K562 (cell line): Measurements from ENCODE around the gene NUCKS1. TPM values are rescaled to one million over a fixed set of nuclear protein-coding genes. Genes with fewer than 3 reads are reported as not detected.
A peak's percentile ranks its signal among the peaks of the same experiment; 100 is the strongest.

ENCODE experiments used
- BHLHE40 ChIP-seq: IDR thresholded peaks from 2 replicates; pipeline ENCODE4 v1.6.1; 2011; ENCODE audit warnings: low read length, improper control_type of control experiment
- CAMTA2 ChIP-seq: fragments of 250-450 bp; sonication (Bioruptor Pico); conservative IDR thresholded peaks from 2 replicates; pipeline ENCODE4 v1.5.1; 2022
- CBX3 ChIP-seq, 2 experiments: IDR thresholded peaks; 1 replicate in 1 of 2; 2 replicates in 1 of 2; pipeline ENCODE4 v1.6.1; 2012; ENCODE audit warnings: inconsistent platforms in 2 of 2, low read length in 2 of 2, borderline replicate concordance in 1 of 2, control low read depth in 1 of 2
- CCAR2 ChIP-seq: fragments of 200-400 bp; formaldehyde crosslinking; IDR thresholded peaks from 2 replicates; pipeline ENCODE4 v1.6.1; 2017; ENCODE audit warnings: mild to moderate bottlenecking, low read depth, low read length
- CREB5 ChIP-seq: fragments of 250-450 bp; sonication (Bioruptor Pico); IDR thresholded peaks from 2 replicates; pipeline ENCODE4 v1.5.0; 2020; ENCODE audit warnings: mild to moderate bottlenecking
- CREBBP ChIP-seq: IDR thresholded peaks from one replicate; pipeline ENCODE4 v1.6.1; 2012; ENCODE audit warnings: low read depth, mild to moderate bottlenecking, control low read depth, inconsistent platforms, low read length
- ETV1 ChIP-seq: fragments of 450-650 bp; conservative IDR thresholded peaks from 2 replicates; pipeline ENCODE4 v1.6.1; 2016; ENCODE audit warnings: missing genetic modification characterization, control low read depth, low read depth, missing compliant biosample characterization
- HDAC1 ChIP-seq, 2 experiments: fragments of 450-650 bp; IDR thresholded peaks; 2 replicates each; pipeline ENCODE4 v1.6.1; 2016 to 2017; ENCODE audit warnings: inconsistent platforms in 1 of 2, mild to moderate bottlenecking in 1 of 2, moderate library complexity in 1 of 2
- HNRNPH1 ChIP-seq: fragments of 200-400 bp; formaldehyde crosslinking; optimal IDR thresholded peaks from 2 replicates; pipeline ENCODE3; 2017; ENCODE audit warnings: low read depth, mild to moderate bottlenecking, low read length, moderate library complexity
- HOXB6 ChIP-seq: fragments of 250-450 bp; sonication (Bioruptor Pico); IDR thresholded peaks from 2 replicates; pipeline ENCODE4 v1.5.1; 2022; ENCODE audit warnings: mild to moderate bottlenecking, borderline replicate concordance
- KLF10 ChIP-seq: fragments of 250-450 bp; sonication (Bioruptor Pico); IDR thresholded peaks from 2 replicates; pipeline ENCODE4 v1.6.1; 2021; ENCODE audit warnings: matching md5 sums
- MCM3 ChIP-seq: fragments of 450-650 bp; IDR thresholded peaks from 2 replicates; pipeline ENCODE4 v1.6.1; 2016
- MYNN ChIP-seq, 2 experiments: sonication (generic); formaldehyde crosslinking in 1 of 2; IDR thresholded peaks; 2 replicates each; pipeline versions ENCODE4 v1.5.0 to v1.6.1; 2016 to 2020; ENCODE audit warnings: antibody characterized with exemption in 1 of 2, missing genetic modification reagents in 1 of 2
- NCOR1 ChIP-seq: fragments of 450-650 bp; IDR thresholded peaks from 2 replicates; pipeline ENCODE4 v1.6.1; 2016; ENCODE audit warnings: mild to moderate bottlenecking, moderate library complexity
- PHF8 ChIP-seq: fragments of 200-600 bp; sonication (generic); IDR thresholded peaks from 2 replicates; pipeline ENCODE4 v1.6.1; 2012; ENCODE audit warnings: mixed run types, mild to moderate bottlenecking, inconsistent platforms, low read length, moderate library complexity, borderline replicate concordance
- TRIM24 ChIP-seq, 2 experiments: fragments of 450-650 bp; IDR thresholded peaks; 2 replicates each; pipeline ENCODE4 v1.6.1; 2016
- XRCC3 ChIP-seq: fragments of 450-650 bp; IDR thresholded peaks from 2 replicates; pipeline ENCODE4 v1.6.1; 2017; ENCODE audit warnings: mild to moderate bottlenecking, moderate library complexity
- ZFP1 ChIP-seq: fragments of 450-650 bp; formaldehyde crosslinking; IDR thresholded peaks from 2 replicates; pipeline ENCODE4 v1.4.0; 2020; ENCODE audit warnings: mild to moderate bottlenecking, mixed read lengths
- ZNF140 ChIP-seq: fragments of 250-450 bp; sonication (Bioruptor Pico); IDR thresholded peaks from 2 replicates; pipeline ENCODE4 v1.8.0; 2021; ENCODE audit warnings: moderate library complexity, mild to moderate bottlenecking, inconsistent platforms
- ZNF384 ChIP-seq: IDR thresholded peaks from 2 replicates; pipeline ENCODE4 v1.6.1; 2012; ENCODE audit warnings: low read depth, low read length, improper control_type of control experiment
- ZNF551 ChIP-seq: fragments of 250-450 bp; sonication (Bioruptor Pico); IDR thresholded peaks from 2 replicates; pipeline ENCODE4 v1.5.0; 2021; ENCODE audit warnings: mild to moderate bottlenecking, moderate library complexity
- ZSCAN29 ChIP-seq: fragments of 450-650 bp; IDR thresholded peaks from 2 replicates; pipeline ENCODE4 v1.6.1; 2017
- polyA plus RNA-seq, 8 experiments: library from polyadenylated mRNA; depleted of rRNA in 4 of 8; stranded (reverse) in 5 of 8; unstranded in 3 of 8; fragments of >200 nt; fragmentation: Nextera tagmentation in 2 of 8; fragmentation: Illumina TruSeq in 1 of 8; extraction: Ambion mirVana in 2 of 8; extraction: Trizol in 1 of 8; gene quantifications; 2 replicates each; pipeline versions ENCODE4 v1.2.1 to v1.2.3, GENCODE V29; 2011 to 2014; ENCODE audit warnings: inconsistent platforms in 1 of 8, missing spikeins in 1 of 8
- total RNA-seq, 7 experiments: library from RNA; depleted of rRNA in 6 of 7; stranded (reverse); fragments of >200 nt in 6 of 7; fragmentation: Illumina TruSeq in 2 of 7; extraction: Trizol in 2 of 7; gene quantifications; 2 replicates each; pipeline versions ENCODE4 v1.2.1 to v1.2.3, GENCODE V29; 2011 to 2021; ENCODE audit warnings: low replicate concordance in 1 of 7
- TF ChIP-seq, protein P1 (sequence below): sonication (generic); formaldehyde crosslinking; IDR thresholded peaks from 2 replicates; pipeline ENCODE4 v1.8.0; 2022; ENCODE audit warnings: mild to moderate bottlenecking, low read depth, missing genetic modification reagents
- TF ChIP-seq, protein P2 (sequence below), 2 experiments: IDR thresholded peaks; 2 replicates each; pipeline ENCODE4 v1.6.1; 2011; ENCODE audit warnings: borderline replicate concordance in 1 of 2, control low read depth in 1 of 2, low read depth in 1 of 2, low read length in 1 of 2, mild to moderate bottlenecking in 1 of 2, mixed read lengths in 1 of 2, moderate library complexity in 1 of 2; ENCODE audit not compliant: insufficient read depth in 1 of 2, insufficient read length in 1 of 2, poor library complexity in 1 of 2, severe bottlenecking in 1 of 2; ENCODE audit errors: extremely low read depth in 1 of 2
- TF ChIP-seq, protein P3 (sequence below): sonication (generic); formaldehyde crosslinking; IDR thresholded peaks from 2 replicates; pipeline ENCODE4 v1.8.1; 2023; ENCODE audit warnings: mild to moderate bottlenecking, missing genetic modification reagents

NUCKS1 gene
- total and polyA plus RNA-seq, 9 of the 15 experiments (the other 6 are each of a cell fraction or from before 2014, with no cell fraction given), result 66.7 to 244 (median 149) TPM

GRCh38 chr1:205706601-205707502 lies 43.1 kb downstream of the NUCKS1 start (continued):
- TF ChIP-seq CCAR2, result no peak
- TF ChIP-seq HNRNPH1, result no peak
- TF ChIP-seq BHLHE40, result no peak
- no peak for TF ChIP-seq CAMTA2
- TF ChIP-seq MCM3, result no peak
- TF ChIP-seq ZSCAN29, result no peak
- peak in 1 of 2 experiments; percentile 51; a peak in 1 of 4 replicates for TF ChIP-seq HDAC1 (IDR thresholded peaks at IDR 0.05)
- no peak for TF ChIP-seq HOXB6 (CRISPR knock-in tag)
- no peak for TF ChIP-seq CBX3 (IDR thresholded peaks at IDR 0.05; ENCODE audit: borderline replicate concordance in 1 of 2, low read length in 2 of 2)
- no peak for TF ChIP-seq ZNF140 (CRISPR knock-in tag)
- no peak for TF ChIP-seq MYNN (IDR thresholded peaks at IDR 0.05)
- no peak for TF ChIP-seq MYNN (CRISPR knock-in tag; IDR thresholded peaks at IDR 0.05)
- TF ChIP-seq CREB5 (CRISPR knock-in tag), result no peak
- TF ChIP-seq, protein P1, sequence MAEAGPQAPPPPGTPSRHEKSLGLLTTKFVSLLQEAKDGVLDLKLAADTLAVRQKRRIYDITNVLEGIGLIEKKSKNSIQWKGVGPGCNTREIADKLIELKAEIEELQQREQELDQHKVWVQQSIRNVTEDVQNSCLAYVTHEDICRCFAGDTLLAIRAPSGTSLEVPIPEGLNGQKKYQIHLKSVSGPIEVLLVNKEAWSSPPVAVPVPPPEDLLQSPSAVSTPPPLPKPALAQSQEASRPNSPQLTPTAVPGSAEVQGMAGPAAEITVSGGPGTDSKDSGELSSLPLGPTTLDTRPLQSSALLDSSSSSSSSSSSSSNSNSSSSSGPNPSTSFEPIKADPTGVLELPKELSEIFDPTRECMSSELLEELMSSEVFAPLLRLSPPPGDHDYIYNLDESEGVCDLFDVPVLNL (CRISPR knock-in tag), result no peak
- peak; percentile 65 for TF ChIP-seq NCOR1
- no peak for TF ChIP-seq ETV1 (tag)
- TF ChIP-seq TRIM24 (IDR thresholded peaks at IDR 0.05), result no peak
- no peak for TF ChIP-seq ZFP1 (CRISPR knock-in tag)
- no peak for TF ChIP-seq CREBBP
- no peak for TF ChIP-seq PHF8
- TF ChIP-seq ZNF384, result no peak
- no peak for TF ChIP-seq XRCC3
- TF ChIP-seq, protein P2, sequence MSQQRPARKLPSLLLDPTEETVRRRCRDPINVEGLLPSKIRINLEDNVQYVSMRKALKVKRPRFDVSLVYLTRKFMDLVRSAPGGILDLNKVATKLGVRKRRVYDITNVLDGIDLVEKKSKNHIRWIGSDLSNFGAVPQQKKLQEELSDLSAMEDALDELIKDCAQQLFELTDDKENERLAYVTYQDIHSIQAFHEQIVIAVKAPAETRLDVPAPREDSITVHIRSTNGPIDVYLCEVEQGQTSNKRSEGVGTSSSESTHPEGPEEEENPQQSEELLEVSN (IDR thresholded peaks at IDR 0.05; ENCODE audit: borderline replicate concordance in 1 of 2, extremely low read depth in 1 of 2, insufficient read depth in 1 of 2, insufficient read length in 1 of 2, low read depth in 1 of 2, low read length in 1 of 2, poor library complexity in 1 of 2, severe bottlenecking in 1 of 2), result no peak
- no peak for TF ChIP-seq ZNF551 (CRISPR knock-in tag)
- TF ChIP-seq KLF10, result no peak
- TF ChIP-seq, protein P3, sequence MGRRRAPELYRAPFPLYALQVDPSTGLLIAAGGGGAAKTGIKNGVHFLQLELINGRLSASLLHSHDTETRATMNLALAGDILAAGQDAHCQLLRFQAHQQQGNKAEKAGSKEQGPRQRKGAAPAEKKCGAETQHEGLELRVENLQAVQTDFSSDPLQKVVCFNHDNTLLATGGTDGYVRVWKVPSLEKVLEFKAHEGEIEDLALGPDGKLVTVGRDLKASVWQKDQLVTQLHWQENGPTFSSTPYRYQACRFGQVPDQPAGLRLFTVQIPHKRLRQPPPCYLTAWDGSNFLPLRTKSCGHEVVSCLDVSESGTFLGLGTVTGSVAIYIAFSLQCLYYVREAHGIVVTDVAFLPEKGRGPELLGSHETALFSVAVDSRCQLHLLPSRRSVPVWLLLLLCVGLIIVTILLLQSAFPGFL (CRISPR knock-in tag), result no peak
